AG04450 (cell line): Measurements from ENCODE around the gene FBRSL1. TPM values are rescaled to one million over a fixed set of nuclear protein-coding genes. Genes with fewer than 3 reads are reported as not detected.
"Not testable (repeated sequence)": the region's sequence is repeated elsewhere in the genome, so short reads cannot be mapped to it uniquely, and the experiment has no call there.

Experiments used
- CTCF ChIA-PET: fragments of 300-600, 350-600 bp; formaldehyde crosslinking; extraction: SDS; loops from one replicate; lab custom pipeline; 2022; ENCODE audit warnings: antibody characterized with exemption, inconsistent platforms; lab: Charles Lee
- POLR2A ChIA-PET: fragments of 350-600 bp; formaldehyde crosslinking; extraction: SDS; loops from one replicate; lab custom pipeline; 2021; ENCODE audit warnings: antibody characterized with exemption, inconsistent platforms; lab: Yijun Ruan, JAX
- DNase-seq: peaks from one replicate; pipeline ENCODE4 v3.0.0-alpha.2; 2011; ENCODE audit warnings: low read depth, low spot score
- H3K27ac ChIP-seq: one replicate; pipeline ENCODE4 v1.5.1; 2012; ENCODE audit warnings: low read depth, low read length, control low read depth
- H3K27me3 ChIP-seq: one replicate; pipeline ENCODE4 v1.6.0; 2012; ENCODE audit warnings: low read length; ENCODE audit not compliant: control insufficient read depth, insufficient read depth
- H3K4me3 ChIP-seq: 2 replicates; pipeline ENCODE4 v1.5.1; 2011; ENCODE audit warnings: mild to moderate bottlenecking, low read depth, low read length, control low read depth
- H3K9me3 ChIP-seq: 2 replicates; pipeline ENCODE4 v1.5.1; 2012; ENCODE audit warnings: low read length; ENCODE audit not compliant: control insufficient read depth, insufficient read depth
- CTCF ChIP-seq: IDR thresholded peaks from 2 replicates; pipeline ENCODE4 v1.5.1; 2011; ENCODE audit warnings: low read depth, low read length, control low read depth, inconsistent platforms
- polyA minus RNA-seq: library from RNA; depleted of rRNA, polyadenylated mRNA; stranded (reverse); fragments of >200 nt; gene quantifications from 2 replicates; pipeline ENCODE4 v1.2.3, GENCODE V29; 2011; rRNA and poly(A)+ RNA removed
- polyA plus RNA-seq: library from polyadenylated mRNA; depleted of rRNA; stranded (reverse); fragments of >200 nt; gene quantifications from 2 replicates; pipeline ENCODE4 v1.2.3, GENCODE V29; 2011; rRNA removed

The FBRSL1 gene
- polyA plus RNA-seq (1.1 and 1.5 TPM in 2 replicates), polyA minus RNA-seq (0.91 and 1.1 TPM in 2 replicates)

GRCh38 chr12:132489602-132490266 lies at the start of gene FBRSL1:
Gene FBRSL1 (plus strand): TSS chr12:132490151.
- peak; percentile 51 for DNase-seq
- Histone ChIP-seq H3K9me3 (no peaks in the 10 kb centered on the region; the same call in 1 of the 2 replicates), H3K27me3 (peaks cover 16% of the 10 kb centered on the region), H3K4me3 (peak within 1 kb of the TSS; percentile 70), H3K27ac (no peak within 1 kb of the TSS)
- ChIA-PET CTCF (no interaction called here), POLR2A (no interaction called here)
- no peak for TF ChIP-seq CTCF

- CTCF ChIA-PET, POLR2A ChIA-PET, H3K4me3 ChIP-seq, H3K9me3 ChIP-seq, DNase-seq, H3K27ac ChIP-seq: not testable (repeated sequence)
- H3K27me3 ChIP-seq, result peaks cover 21% of the 10 kb centered on the region
These were observed 49.5 kb upstream of the FBRSL1 start for GRCh38 chr12:132440420-132440819.

GRCh38 chr12:132441871-132442863 lies 47.8 kb upstream of the FBRSL1 start:
- ChIA-PET POLR2A (no interaction called here), CTCF (no interaction called here)

GRCh38 chr12:132443091-132443490 lies 46.9 kb upstream of the FBRSL1 start:
- ChIA-PET CTCF (no interaction called here), POLR2A (no interaction called here)
- no peak overlapping the region for H3K4me3 ChIP-seq
- H3K27me3 ChIP-seq, result peaks cover 7% of the 10 kb centered on the region
- H3K27ac ChIP-seq, result no peak overlapping the region
- no peak for DNase-seq
- H3K9me3 ChIP-seq, result peaks cover 3% of the 10 kb centered on the region; the same call in 1 of the 2 replicates
- no peak for TF ChIP-seq CTCF

More at GRCh38 chr12:132441871-132442863, 47.8 kb upstream of the FBRSL1 start:
- peaks cover 10% of the 10 kb centered on the region for H3K27me3 ChIP-seq
- no peak overlapping the region for H3K27ac ChIP-seq
- no peak for DNase-seq
- H3K9me3 ChIP-seq, result peaks cover 3% of the 10 kb centered on the region; the same call in 1 of the 2 replicates
- no peak overlapping the region for H3K4me3 ChIP-seq
- TF ChIP-seq CTCF, result no peak

- CTCF ChIA-PET, result no interaction called here
- Histone ChIP-seq H3K9me3 (peaks cover 3% of the 10 kb centered on the region; the same call in 1 of the 2 replicates), H3K27me3 (peaks cover 6% of the 10 kb centered on the region), H3K4me3 (no peak overlapping the region), H3K27ac (no peak overlapping the region)
- POLR2A ChIA-PET, result no interaction called here
- TF ChIP-seq CTCF, result no peak
- no peak for DNase-seq
These were observed 45.7 kb upstream of the FBRSL1 start for GRCh38 chr12:132444283-132444682.
